K562 (cell line): Measurements from ENCODE around the gene MCL1. TPM values are rescaled to one million over a fixed set of nuclear protein-coding genes. Genes with fewer than 3 reads are reported as not detected.

Experiments used
- ARID4B ChIP-seq: sonication (generic); formaldehyde crosslinking; IDR thresholded peaks from 2 replicates; pipeline ENCODE4 v1.8.0; 2022; ENCODE audit warnings: mild to moderate bottlenecking, missing genetic modification reagents
- CUX1 ChIP-seq: fragments of 200-800 bp; sonication (Bioruptor generic); IDR thresholded peaks from 2 replicates; pipeline ENCODE4 v1.6.1; 2016; ENCODE audit warnings: missing genetic modification characterization, missing compliant biosample characterization
- E2F4 ChIP-seq: sonication (generic); formaldehyde crosslinking; IDR thresholded peaks from 2 replicates; pipeline ENCODE4 v1.8.0; 2022; ENCODE audit warnings: mild to moderate bottlenecking, low read depth, missing genetic modification reagents
- FOXM1 ChIP-seq, 2 experiments: fragments of 450-650 bp in 1 of 2; sonication (generic) in 1 of 2; formaldehyde crosslinking in 1 of 2; IDR thresholded peaks; 2 replicates each; pipeline versions ENCODE4 v1.6.1 to v1.9.0; 2017 to 2022; ENCODE audit warnings: low read depth in 2 of 2, mild to moderate bottlenecking in 2 of 2, missing genetic modification reagents in 1 of 2, moderate library complexity in 1 of 2
- HMG20A ChIP-seq: fragments of 450-650 bp; formaldehyde crosslinking; conservative IDR thresholded peaks from 2 replicates; pipeline ENCODE4 v1.4.0; 2020; ENCODE audit warnings: mild to moderate bottlenecking, mixed read lengths
- HNRNPK ChIP-seq: fragments of 200-400 bp; formaldehyde crosslinking; IDR thresholded peaks from one replicate; pipeline ENCODE4 v1.6.1; 2018; ENCODE audit warnings: mild to moderate bottlenecking, low read depth, low read length; ENCODE audit not compliant: poor library complexity, severe bottlenecking
- MAFG ChIP-seq: fragments of 450-650 bp; conservative IDR thresholded peaks from 2 replicates; pipeline ENCODE4 v1.6.1; 2016; ENCODE audit warnings: missing genetic modification characterization, missing compliant biosample characterization
- MAFK ChIP-seq: IDR thresholded peaks from 2 replicates; pipeline ENCODE4 v1.6.1; 2011; ENCODE audit warnings: low read length, improper control_type of control experiment
- MED1 ChIP-seq: sonication (generic); formaldehyde crosslinking; IDR thresholded peaks from 2 replicates; pipeline ENCODE4 v1.8.1; 2023; ENCODE audit warnings: missing genetic modification reagents, borderline replicate concordance
- MTA1 ChIP-seq: fragments of 450-650 bp; IDR thresholded peaks from 2 replicates; pipeline ENCODE4 v1.6.1; 2017; ENCODE audit warnings: borderline replicate concordance
- POLR2A ChIP-seq: fragments of 450-650 bp; conservative IDR thresholded peaks from 2 replicates; pipeline ENCODE4 v1.6.1; 2016
- SIX5 ChIP-seq, 2 experiments: IDR thresholded peaks; 2 replicates each; pipeline ENCODE4 v1.6.1; 2011; ENCODE audit warnings: low read length in 2 of 2, borderline replicate concordance in 1 of 2, low read depth in 1 of 2, mild to moderate bottlenecking in 1 of 2, moderate library complexity in 1 of 2; ENCODE audit not compliant: insufficient read depth in 1 of 2
- TAF7 ChIP-seq: fragments of 450-650 bp; IDR thresholded peaks from 2 replicates; pipeline ENCODE4 v1.6.1; 2016; ENCODE audit warnings: missing genetic modification characterization, missing compliant biosample characterization
- ZBTB1 ChIP-seq: sonication (generic); formaldehyde crosslinking; IDR thresholded peaks from 2 replicates; pipeline ENCODE4 v1.8.1; 2023; ENCODE audit warnings: missing genetic modification reagents, low read depth, mild to moderate bottlenecking, borderline replicate concordance
- ZNF232 ChIP-seq: sonication (generic); formaldehyde crosslinking; IDR thresholded peaks from 2 replicates; pipeline ENCODE4 v1.8.0; 2022; ENCODE audit warnings: mild to moderate bottlenecking, missing genetic modification reagents
- ZNF766 ChIP-seq: fragments of 200-800 bp; sonication (Bioruptor generic); conservative IDR thresholded peaks from 2 replicates; pipeline ENCODE4 v1.6.1; 2016; ENCODE audit warnings: missing genetic modification characterization, missing compliant biosample characterization
- polyA plus RNA-seq, 8 experiments: library from polyadenylated mRNA; depleted of rRNA in 4 of 8; stranded (reverse) in 5 of 8; unstranded in 3 of 8; fragments of >200 nt; fragmentation: Nextera tagmentation in 2 of 8; fragmentation: Illumina TruSeq in 1 of 8; extraction: Ambion mirVana in 2 of 8; extraction: Trizol in 1 of 8; gene quantifications; 2 replicates each; pipeline versions ENCODE4 v1.2.1 to v1.2.3, GENCODE V29; 2011 to 2014; ENCODE audit warnings: inconsistent platforms in 1 of 8, missing spikeins in 1 of 8
- total RNA-seq, 7 experiments: library from RNA; depleted of rRNA in 6 of 7; stranded (reverse); fragments of >200 nt in 6 of 7; fragmentation: Illumina TruSeq in 2 of 7; extraction: Trizol in 2 of 7; gene quantifications; 2 replicates each; pipeline versions ENCODE4 v1.2.1 to v1.2.3, GENCODE V29; 2011 to 2021; ENCODE audit warnings: low replicate concordance in 1 of 7

Gene MCL1
- total and polyA plus RNA-seq, 9 of the 15 experiments (the other 6 are each of a cell fraction or from before 2014, with no cell fraction given), result 27.1 to 224 (median 138) TPM

GRCh38 chr1:150578272-150579109 is 919 bp downstream of the MCL1 start (continued):
- TF ChIP-seq CUX1 (CRISPR knock-in tag) (no peak), FOXM1 (IDR thresholded peaks at IDR 0.05; ENCODE audit: low read depth) (no peak), FOXM1 (CRISPR knock-in tag; IDR thresholded peaks at IDR 0.05; ENCODE audit: low read depth) (no peak), POLR2A (peak; percentile 36; the same call in 1 of the 2 replicates), HMG20A (CRISPR knock-in tag) (no peak), MTA1 (no peak), ZBTB1 (CRISPR knock-in tag) (peak; percentile 53; the same call in 1 of the 2 replicates), SIX5 (IDR thresholded peaks at IDR 0.05; ENCODE audit: borderline replicate concordance in 1 of 2, insufficient read depth in 1 of 2, low read depth in 1 of 2, low read length in 2 of 2) (no peak), HNRNPK (no peak), ZNF232 (CRISPR knock-in tag) (peak; percentile 67; the same call in 1 of the 2 replicates), TAF7 (tag) (peak; percentile 42; the same call in 1 of the 2 replicates), E2F4 (CRISPR knock-in tag) (0 out of 2 replicates have a peak, but pooled peaks have one; percentile 15), MED1 (CRISPR knock-in tag) (no peak), ZNF766 (CRISPR knock-in tag) (no peak), MAFG (tag) (no peak), MAFK (no peak), ARID4B (CRISPR knock-in tag) (peak; percentile 53)
